GM19324 (cell line): Measurements from ENCODE around the gene POLR2E.
A peak's percentile ranks its signal among the peaks of the same experiment; 100 is the strongest.

ENCODE experiments used
- ATAC-seq: cut with Tn5 transposase; IDR thresholded peaks from one replicate; pipeline ENCODE4 v1.9.1; 2021; ENCODE audit warnings: mild to moderate bottlenecking, moderate library complexity; ENCODE audit not compliant: unreplicated experiment, low FRiP score

Gene POLR2E

DNA sequence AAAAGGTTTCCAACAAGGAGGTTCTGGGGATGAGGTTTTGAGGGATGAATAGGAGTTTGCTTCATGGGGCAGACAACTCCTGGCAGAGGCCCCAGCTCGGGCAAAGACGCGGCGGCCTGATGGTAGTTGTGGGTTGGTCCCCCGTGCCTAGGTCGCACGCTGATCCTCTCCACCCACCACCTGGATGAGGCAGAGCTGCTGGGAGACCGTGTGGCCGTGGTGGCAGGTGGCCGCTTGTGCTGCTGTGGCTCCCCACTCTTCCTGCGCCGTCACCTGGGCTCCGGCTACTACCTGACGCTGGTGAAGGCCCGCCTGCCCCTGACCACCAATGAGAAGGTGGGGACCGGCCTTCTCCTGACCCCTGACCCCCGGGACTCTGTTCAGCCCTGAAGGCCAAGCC, 43.4 kb downstream of the POLR2E start:
- ATAC-seq: no peak

DNA sequence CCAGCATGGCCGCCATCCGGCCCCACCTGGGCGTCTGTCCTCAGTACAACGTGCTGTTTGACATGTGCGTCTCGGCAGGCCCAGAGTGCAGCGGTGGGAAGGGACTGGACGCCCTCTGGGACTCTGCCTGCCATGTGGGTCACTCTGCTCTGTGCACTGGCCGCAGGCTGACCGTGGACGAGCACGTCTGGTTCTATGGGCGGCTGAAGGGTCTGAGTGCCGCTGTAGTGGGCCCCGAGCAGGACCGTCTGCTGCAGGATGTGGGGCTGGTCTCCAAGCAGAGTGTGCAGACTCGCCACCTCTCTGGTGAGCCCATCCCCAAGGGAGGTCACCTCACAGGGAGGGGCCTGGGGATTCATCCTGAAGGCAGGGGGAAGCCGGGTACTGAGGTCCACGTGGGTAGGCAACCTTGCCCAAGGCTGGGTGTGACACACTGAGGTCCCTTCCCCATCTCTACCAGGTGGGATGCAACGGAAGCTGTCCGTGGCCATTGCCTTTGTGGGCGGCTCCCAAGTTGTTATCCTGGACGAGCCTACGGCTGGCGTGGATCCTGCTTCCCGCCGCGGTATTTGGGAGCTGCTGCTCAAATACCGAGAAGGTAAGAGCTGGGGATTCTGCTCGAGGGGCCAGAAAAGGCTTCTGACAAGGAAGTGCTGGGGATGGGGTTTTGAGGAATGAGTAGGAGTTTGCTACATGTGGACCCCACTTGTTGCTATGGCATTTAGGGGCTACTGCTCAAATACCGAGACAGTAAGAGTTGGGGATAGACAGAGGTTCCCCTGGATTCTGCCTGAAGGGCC, 44.0 kb downstream of the POLR2E start:
- ATAC-seq: no peak

- no peak for ATAC-seq
Measured at GRCh38 chr19:1049800-1050199, 45.4 kb downstream of the POLR2E start.

- ATAC-seq: no peak
Measured at GRCh38 chr19:1049106-1049505, 46.1 kb downstream of the POLR2E start.

GRCh38 chr19:1047696-1048147, 47.5 kb downstream of the POLR2E start:
- no peak for ATAC-seq

DNA sequence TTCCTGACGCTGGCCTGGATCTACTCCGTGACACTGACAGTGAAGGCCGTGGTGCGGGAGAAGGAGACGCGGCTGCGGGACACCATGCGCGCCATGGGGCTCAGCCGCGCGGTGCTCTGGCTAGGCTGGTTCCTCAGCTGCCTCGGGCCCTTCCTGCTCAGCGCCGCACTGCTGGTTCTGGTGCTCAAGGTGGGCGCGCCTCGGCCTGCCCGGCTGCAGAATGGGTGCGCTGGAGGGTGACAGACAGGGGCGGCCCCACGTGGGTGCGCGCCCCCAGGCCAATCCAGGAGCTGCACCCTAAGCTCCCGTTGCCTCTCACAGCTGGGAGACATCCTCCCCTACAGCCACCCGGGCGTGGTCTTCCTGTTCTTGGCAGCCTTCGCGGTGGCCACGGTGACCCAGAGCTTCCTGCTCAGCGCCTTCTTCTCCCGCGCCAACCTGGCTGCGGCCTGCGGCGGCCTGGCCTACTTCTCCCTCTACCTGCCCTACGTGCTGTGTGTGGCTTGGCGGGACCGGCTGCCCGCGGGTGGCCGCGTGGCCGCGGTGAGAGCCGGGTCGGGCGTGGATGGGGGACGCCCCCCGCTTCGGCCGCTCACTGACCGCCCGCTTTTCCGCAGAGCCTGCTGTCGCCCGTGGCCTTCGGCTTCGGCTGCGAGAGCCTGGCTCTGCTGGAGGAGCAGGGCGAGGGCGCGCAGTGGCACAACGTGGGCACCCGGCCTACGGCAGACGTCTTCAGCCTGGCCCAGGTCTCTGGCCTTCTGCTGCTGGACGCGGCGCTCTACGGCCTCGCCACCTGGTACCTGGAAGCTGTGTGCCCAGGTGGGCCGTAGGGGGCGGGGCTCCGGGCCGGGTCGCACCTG, 48.1 kb downstream of the POLR2E start:
- ATAC-seq: no peak

DNA sequence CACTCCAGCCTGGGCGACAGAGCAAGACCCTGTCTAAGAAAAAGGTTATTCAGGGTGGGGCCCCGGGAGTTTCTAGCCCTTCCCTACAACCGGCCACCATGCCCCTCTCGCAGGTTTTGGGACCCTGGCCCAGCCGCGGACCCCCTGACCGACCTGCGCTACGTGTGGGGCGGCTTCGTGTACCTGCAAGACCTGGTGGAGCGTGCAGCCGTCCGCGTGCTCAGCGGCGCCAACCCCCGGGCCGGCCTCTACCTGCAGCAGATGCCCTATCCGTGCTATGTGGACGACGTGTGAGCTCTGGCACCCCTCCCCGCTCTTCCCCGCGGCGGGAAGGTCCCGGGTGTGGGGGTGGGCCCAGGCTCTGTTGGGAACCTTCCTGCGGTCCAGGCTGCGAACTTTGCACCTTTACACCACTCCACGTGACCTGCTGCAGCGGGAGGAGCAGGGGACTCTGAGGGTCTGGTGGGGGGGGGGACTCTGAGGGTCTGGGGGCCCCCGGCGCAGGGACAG, 49.0 kb downstream of the POLR2E start:
- ATAC-seq: no peak

DNA sequence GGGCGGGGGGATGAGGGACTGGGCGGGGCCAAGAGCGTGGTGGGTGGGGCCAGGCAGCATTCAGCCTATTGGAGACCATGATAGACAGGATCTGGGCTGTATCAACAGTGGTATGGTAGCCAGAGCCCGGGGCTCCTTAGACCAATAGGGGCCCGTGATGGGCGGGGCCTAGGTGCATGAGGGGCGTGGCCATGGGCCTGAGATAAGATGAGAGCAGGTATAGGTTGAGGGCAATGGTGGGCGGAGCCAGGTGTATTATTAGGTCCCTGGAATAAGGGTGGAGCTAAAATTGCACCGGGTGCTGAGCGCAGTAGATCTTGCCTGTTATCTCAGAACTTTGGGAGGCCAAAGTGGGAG, 50.0 kb downstream of the POLR2E start:
- ATAC-seq: no peak

- no peak for ATAC-seq
Measured at GRCh38 chr19:1042689-1043511, 52.3 kb downstream of the POLR2E start.

- ATAC-seq: no peak
Measured at GRCh38 chr19:1041835-1042685, 53.1 kb downstream of the POLR2E start.

GRCh38 chr19:1041272-1041834, 53.8 kb downstream of the POLR2E start:
- ATAC-seq: no peak

GRCh38 chr19:1040476-1041271, 54.5 kb downstream of the POLR2E start:
- ATAC-seq: peak; percentile 35

DNA sequence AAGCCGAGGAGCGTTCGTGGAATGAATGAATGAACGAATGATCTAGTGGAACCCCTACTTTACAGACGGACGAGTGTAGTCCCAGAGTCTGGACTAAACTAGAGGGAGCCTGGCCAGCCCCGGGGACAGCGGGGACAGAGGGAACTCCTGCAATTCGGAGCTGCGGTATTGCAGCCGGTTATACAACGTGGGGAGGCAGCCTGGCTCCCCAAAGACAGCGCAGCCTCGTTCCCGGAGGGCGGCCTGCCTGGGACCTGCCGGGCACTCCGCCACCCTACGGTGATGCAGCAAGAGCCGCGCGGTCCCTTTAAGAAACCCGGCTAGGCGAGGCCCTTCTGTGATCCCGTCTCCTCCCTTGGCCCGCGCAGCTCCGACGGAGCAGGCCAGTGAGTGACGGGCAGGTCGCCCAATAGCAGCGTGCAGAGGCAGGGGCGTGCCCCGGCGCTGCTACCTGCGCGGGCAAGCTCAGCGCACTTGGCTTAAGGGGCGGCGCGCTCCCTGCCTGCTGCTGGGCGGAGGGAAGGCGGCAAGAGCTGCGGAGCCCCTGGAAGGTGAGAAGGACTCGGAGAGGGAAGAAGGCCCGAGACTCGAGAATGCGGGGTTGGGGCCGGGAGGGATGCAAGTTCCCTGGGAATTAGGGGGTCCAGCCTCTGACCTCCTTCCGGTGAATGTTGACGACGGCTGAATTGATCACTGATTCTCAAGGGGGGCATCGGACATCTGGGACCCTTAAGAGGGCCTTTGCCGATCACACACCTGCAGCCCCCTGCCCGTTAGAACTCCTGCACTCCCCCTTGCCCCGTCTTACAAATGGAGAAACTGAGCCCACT, 55.3 kb downstream of the POLR2E start, which contains the start of gene ABCA7:
Gene ABCA7 (plus strand): TSS at position 462 of the 830 bp plus-strand sequence. CDS start 1,255 bp downstream, outside the sequence.
- peak; percentile 74 for ATAC-seq

DNA sequence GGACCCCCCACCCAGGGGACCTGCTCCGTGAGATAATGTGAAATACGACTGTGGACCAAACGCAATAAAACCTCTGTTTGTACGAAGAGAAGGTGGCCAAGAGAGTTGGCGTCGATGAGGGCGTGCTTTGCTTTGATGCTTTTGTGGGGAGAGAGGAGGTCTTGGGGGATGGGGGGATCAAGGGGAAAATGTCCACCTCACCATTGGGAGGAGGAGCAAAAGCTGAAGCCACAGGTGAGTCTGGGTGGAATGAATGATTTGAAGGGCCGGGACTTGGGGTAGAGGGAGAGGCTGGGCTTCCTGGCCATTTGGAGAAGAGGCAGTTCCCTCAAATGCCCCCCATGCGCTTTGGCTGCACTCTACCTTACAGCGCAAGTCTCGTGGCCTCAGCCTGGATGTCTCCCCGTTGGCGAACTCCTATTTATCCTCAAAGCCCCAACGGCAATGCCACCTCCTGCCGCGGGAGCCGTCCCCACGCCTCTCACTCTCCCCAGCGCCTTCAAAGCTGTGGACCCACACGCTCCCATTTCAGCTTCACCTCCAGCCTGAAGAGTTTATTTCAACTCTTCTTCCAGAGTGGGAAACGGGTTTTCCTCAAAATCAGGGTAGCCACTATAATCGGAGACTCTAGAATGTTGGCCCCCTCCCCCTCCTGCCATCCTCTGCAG, 56.1 kb downstream of the POLR2E start:
- ATAC-seq: no peak

GRCh38 chr19:1037621-1038064, 57.5 kb downstream of the POLR2E start:
- ATAC-seq: peak; percentile 2
